HG03108 (cell line): ENCODE results near the gene C6orf47.

Source experiments
- ATAC-seq: cut with Tn5 transposase; IDR thresholded peaks from one replicate; pipeline ENCODE4 v1.9.1; 2021; ENCODE audit warnings: moderate library complexity; ENCODE audit not compliant: unreplicated experiment

The C6orf47 gene

GRCh38 chr6:31661262-31662123 is 915 bp upstream of the C6orf47 start:
- ATAC-seq, result no peak

DNA sequence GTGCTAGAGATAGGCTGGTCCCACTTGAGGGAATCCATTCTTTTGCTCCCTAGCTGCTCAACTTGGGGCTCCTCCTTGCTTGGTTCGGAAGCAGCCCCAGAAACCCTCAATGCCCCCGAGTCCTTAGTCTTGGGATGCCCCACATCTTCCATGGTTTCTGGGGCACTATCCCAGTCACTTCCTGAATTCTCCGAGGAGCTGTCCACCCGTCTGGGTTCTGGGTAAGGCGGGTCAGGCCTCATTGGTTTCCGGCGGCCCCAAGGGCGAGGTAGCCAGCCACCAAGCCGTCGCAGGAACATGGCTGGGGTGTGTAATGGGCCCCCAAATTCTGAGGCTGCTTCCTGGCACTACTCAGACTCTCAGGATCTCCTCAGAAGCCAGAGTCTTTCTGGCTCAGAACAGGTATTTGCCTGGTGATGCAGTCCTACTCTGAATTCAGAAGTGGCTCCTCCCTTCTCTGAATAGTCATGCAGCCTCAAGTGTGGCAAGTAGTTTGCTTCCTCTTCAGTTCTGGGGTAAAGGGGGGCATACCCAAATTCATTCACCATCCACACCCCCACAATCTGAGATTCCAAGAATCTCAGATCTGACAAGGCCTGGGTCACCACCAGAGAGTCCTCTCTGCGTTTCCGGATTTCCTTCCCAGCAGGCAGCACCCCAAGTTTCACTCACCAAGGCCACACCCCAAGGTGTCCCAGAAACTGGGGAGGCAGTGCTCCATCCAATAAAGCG is 763 bp downstream of the C6orf47 start:
- ATAC-seq, result no peak

GRCh38 chr6:31658983-31659648 is 1.5 kb downstream of the C6orf47 start:
- no peak for ATAC-seq

- no peak for ATAC-seq
Measured at GRCh38 chr6:31658158-31658688, 2.4 kb downstream of the C6orf47 start.

DNA sequence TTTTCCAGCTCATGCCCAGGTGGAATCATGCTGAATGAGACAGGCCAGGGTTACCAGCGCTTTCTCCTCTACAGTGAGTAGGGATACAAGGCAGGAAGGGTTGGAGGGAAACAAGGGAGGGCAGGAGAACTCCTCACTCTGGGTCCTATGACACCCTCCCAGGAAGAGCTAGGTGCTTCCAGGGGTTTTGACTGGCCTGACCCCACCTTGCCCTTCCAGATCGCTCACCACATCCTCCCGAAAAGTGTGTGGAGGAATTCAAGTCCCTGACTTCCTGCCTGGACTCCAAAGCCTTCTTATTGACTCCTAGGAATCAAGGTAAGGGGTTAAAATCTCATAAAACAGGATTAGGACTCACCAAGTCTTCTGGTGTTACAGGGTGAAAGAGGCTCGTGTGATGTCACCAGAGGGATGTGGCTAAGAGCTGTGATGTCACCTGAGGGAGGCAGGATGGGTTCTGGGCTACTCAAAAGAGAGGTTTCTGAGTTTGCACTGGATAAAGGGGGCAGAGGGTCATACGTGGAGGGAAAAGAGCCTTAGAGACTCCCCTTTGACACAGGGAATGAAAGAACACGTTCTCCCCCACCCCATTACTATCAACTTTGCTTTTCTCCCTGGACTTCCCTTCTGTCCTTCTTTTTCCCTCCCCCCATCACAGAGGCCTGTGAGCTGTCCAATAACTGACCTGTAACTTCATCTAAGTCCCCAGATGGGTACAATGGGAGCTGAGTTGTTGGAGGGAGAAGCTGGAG is 3.0 kb downstream of the C6orf47 start:
- ATAC-seq, result no peak

DNA sequence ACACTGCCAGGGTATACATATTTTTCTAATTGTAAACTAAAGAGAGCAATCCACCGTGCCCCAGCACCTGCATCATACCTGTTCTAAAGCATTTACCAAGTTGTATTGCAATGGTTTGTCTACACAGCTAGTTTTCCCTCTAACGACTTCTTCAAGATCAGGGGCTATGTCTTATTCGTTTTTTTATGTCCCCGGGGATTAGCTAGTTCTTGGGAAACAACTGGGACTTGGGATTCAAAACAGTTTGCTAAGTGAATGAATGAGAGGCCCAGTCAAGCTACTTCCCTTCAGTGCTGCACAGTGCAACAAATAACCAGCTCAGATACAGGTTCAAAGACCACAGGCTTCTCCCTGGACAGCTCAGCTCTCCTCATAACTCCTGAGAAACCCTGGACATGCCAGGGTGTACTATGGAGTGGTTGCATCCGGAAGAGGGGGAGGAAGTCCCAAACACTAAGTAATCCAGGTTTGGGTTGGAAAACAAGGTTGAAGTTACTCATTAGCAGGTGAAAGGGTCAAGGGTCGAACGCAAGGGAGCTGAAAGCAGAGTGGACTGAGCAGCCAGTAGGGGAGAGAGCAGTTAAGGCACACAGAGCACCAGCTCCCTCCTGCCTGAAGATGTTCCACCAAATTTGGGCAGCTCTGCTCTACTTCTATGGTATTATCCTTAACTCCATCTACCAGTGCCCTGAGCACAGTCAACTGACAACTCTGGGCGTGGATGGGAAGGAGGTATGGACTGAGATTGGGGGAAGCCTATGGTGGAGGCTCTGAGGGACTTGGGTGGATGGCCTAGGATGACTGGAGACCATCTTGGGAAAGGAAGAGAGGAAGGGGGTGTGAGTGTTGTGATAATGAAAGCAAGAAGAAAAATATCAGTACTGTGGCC is 5.0 kb downstream of the C6orf47 start, which contains the start of gene APOM:
APOM (plus strand) TSS at position 546 of the 889 bp plus-strand sequence; CDS start at position 619, 73 bp downstream.
- no peak for ATAC-seq

DNA sequence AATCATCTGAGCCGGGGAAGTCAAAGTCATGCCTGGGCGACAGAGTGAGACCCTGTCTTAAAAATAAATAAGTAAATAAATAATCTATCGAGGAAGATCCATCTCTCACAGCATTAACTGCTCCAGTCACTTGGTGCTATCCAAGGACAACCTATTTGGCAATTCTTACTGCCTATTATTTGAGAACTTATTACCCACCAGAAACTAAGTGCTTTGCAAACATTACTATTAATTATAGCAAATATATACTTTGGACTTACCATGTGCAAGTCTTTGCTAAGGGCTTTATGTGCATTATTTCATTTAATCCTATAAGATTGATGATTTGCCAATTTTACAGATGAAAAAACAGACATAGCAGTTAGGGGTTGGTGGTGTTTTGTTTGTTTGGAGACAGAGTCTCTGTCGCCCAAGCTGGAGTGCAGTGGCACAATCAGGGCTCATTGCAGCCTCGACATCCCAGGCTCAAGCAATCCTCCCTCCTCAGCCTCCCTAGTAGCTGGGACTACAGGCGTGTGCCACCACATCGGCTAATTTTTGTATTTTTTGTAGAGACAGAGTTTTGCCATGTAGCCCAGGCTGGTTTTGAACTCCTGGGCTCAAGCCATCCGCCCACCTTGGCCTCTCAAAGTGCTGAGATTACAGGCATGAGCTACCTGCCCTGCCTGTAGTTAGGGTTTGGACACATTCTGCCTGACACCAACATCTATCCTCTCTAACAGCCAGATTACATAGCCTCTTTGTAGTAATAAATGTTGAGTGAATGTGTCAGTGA is 5.8 kb downstream of the C6orf47 start:
- no peak for ATAC-seq

DNA sequence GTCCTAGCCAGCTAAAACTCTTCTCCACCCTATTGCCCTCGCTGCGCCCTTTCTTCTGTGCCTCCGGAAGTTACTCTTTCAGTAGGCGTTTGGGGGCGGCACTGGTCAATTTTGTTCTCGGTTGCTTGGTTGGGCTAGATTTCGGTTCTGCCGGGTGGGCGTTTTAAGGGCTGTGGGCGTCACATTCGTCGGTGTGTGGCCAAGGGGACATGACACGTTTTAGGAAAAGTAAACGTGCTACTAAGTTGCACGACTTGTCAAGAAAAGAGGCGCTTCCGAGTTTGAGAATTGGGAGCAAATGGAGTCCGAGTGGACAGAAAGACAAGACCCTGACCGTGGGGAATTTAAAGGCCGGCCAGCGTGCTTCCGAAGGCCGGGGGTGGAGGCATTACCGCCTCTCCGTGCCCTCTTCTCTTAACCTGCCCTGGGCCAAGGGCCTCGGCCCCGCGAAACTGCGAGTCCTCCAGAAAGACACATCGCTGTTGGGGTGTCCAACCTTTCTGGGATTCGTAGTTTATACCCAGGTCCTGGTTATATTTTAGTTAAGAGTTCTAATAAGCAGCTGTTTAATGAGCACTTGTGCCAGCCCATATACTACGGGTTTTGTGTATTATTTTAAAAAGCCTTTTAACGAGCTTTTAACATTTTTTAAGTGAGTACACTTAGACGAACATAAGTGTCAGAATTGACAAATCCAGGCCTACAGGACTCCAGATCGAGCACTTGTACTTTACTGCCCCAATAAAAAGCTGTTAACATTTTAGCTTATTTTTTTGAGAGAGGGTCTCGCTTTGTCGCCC is 7.5 kb downstream of the C6orf47 start:
- ATAC-seq, result peak; percentile 53

GRCh38 chr6:31651602-31652191 is 8.9 kb downstream of the C6orf47 start:
- ATAC-seq, result peak; percentile 17

DNA sequence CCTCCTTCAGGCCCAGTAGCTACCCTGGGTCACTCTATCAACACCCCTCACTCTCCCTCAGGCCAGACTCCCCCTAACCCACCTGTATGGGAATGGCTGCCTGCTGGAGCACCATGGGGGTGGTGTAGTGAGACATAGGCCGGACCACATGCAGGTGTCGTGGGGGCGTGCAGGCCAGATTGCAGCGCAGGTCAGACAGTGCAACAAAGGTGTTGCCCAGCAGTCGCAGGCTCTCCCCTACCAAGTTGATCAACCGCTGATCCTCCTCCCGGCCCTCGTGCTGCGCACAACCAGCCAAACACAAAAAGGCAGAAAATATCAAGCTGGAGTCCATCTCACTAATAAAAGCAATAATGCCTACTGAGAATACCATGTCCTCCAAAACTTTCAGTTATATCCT is 15.3 kb downstream of the C6orf47 start:
- ATAC-seq, result no peak

- ATAC-seq, result no peak
Measured at GRCh38 chr6:31643818-31644454, 16.6 kb downstream of the C6orf47 start.

GRCh38 chr6:31642798-31643570 is 17.6 kb downstream of the C6orf47 start:
- ATAC-seq, result no peak

DNA sequence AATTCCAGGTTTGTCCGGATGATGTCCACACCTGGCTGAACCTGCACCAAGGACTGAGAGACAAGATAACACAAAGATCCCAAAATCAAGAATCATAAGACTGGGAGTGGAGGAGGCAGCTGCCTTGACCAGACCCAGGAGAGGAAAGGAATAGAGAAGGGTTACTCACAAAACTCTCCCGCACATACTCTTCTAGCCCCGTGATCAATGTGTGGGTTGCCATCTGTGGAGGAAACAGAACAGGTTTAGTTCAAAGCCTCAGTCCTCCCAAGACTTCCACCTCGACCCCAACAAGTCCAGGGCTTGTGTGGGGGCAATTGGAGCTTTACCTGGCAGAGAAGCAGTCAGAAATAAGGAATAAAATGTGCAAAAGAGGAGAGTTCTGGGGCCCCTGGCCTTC is 19.2 kb downstream of the C6orf47 start:
- no peak for ATAC-seq

GRCh38 chr6:31640612-31641011 is 20.0 kb downstream of the C6orf47 start:
- no peak for ATAC-seq

- ATAC-seq, result no peak
Measured at GRCh38 chr6:31639449-31639861, 21.1 kb downstream of the C6orf47 start.

- no peak for ATAC-seq
Measured at GRCh38 chr6:31639043-31639442, 21.5 kb downstream of the C6orf47 start.
